Gastrocnemius medialis (tissue), 4 donors: ENCODE results near the gene TAOK1.

ENCODE experiments used
- POLR2A ChIP-seq, 2 donors: fragments of 450-650 bp; IDR thresholded peaks; one replicate each; pipeline ENCODE4 v1.6.1; 2017; ENCODE audit warnings: antibody characterized with exemption in 2 of 2, mild to moderate bottlenecking in 2 of 2, moderate library complexity in 2 of 2
- TF ChIP-seq, protein P1 (sequence below), 5 experiments: fragments of 450-650 bp in 3 of 5; fragments of 200-600 bp in 2 of 5; sonication (generic) in 2 of 5; IDR thresholded peaks in 4 of 5; conservative IDR thresholded peaks in 1 of 5; 1 replicate in 4 of 5; 2 replicates in 1 of 5; pipeline ENCODE4 v1.5.1; 2016 to 2019; ENCODE audit warnings: antibody characterized with exemption in 5 of 5, mild to moderate bottlenecking in 3 of 5, moderate library complexity in 3 of 5

DNA sequence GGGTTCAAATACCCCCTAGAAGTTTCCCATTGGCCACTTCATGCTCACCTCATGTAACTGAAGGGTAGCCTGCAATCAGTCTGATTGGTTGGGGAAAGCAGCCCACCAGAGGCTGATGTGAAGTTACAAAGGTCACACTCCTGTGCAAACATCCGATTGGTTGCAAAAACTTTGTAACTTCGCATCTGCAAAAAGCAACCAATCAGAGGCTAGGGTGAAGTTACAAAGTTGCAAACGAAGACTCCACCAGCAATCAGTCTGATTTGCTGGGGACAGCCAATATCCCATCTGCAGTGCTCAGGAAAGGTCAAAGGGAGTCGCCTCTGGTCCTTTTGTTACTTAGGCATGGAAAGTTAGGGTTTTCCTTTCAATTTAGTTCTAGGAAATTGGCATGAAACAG, 40.1 kb downstream of the TAOK1 start:
- TF ChIP-seq, protein P1, sequence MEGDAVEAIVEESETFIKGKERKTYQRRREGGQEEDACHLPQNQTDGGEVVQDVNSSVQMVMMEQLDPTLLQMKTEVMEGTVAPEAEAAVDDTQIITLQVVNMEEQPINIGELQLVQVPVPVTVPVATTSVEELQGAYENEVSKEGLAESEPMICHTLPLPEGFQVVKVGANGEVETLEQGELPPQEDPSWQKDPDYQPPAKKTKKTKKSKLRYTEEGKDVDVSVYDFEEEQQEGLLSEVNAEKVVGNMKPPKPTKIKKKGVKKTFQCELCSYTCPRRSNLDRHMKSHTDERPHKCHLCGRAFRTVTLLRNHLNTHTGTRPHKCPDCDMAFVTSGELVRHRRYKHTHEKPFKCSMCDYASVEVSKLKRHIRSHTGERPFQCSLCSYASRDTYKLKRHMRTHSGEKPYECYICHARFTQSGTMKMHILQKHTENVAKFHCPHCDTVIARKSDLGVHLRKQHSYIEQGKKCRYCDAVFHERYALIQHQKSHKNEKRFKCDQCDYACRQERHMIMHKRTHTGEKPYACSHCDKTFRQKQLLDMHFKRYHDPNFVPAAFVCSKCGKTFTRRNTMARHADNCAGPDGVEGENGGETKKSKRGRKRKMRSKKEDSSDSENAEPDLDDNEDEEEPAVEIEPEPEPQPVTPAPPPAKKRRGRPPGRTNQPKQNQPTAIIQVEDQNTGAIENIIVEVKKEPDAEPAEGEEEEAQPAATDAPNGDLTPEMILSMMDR (IDR thresholded peaks at IDR 0.05 in 4 of 5, conservative IDR thresholded peaks at IDR 0.05 in 1 of 5) = no peak
- TF ChIP-seq POLR2A (IDR thresholded peaks at IDR 0.05) = no peak
